A549 (cell line): ENCODE data around the gene DBT. TPM values are rescaled to one million over a fixed set of nuclear protein-coding genes. Genes with fewer than 3 reads are reported as not detected.

Experiments used
- ATAC-seq, 2 experiments: fragments of 200-7000 bp in 1 of 2; fragments of >200 bp in 1 of 2; cut with Nextera tagmentation in 1 of 2; cut with Tn5 transposase in 1 of 2; 3 replicates each; pipeline versions ENCODE4 v1.8.0 to v1.9.1; 2018 to 2020; ENCODE audit warnings: mild to moderate bottlenecking in 1 of 2, moderate library complexity in 1 of 2
- CTCF ChIA-PET: fragments of 300-600 bp; sonication (Branson Sonifier 250); formaldehyde crosslinking; extraction: SDS; loops from one replicate; lab custom pipeline; 2021; ENCODE audit warnings: antibody characterized with exemption, inconsistent platforms; lab: Yijun Ruan, JAX
- POLR2A ChIA-PET: fragments of 350-600 bp; formaldehyde crosslinking; extraction: SDS; loops from one replicate; lab custom pipeline; 2021; ENCODE audit warnings: antibody characterized with exemption, inconsistent platforms; lab: Yijun Ruan, JAX
- DNase-seq, 2 experiments: peaks; one replicate each; pipeline versions ENCODE4 v3.0.0 to v3.0.0-alpha.2; 2011 to 2016; ENCODE audit warnings: low read depth in 1 of 2, low spot score in 1 of 2
- FAIRE-seq: peaks from 2 replicates; lab custom pipeline; 2011; peaks lifted over from hg19 to GRCh38; lab: Jason Lieb, UNC
- H3K27ac ChIP-seq, 2 experiments: fragments of >200 bp; sonication (Bioruptor Twin); formaldehyde crosslinking; 3 replicates each; pipeline ENCODE4 v1.5.1; 2016 to 2017
- H3K4me1 ChIP-seq: fragments of >200 bp; sonication (Bioruptor Twin); formaldehyde crosslinking; 3 replicates; pipeline ENCODE4 v1.6.1; 2016
- H3K4me2 ChIP-seq: fragments of >200 bp; sonication (Bioruptor Twin); formaldehyde crosslinking; 3 replicates; pipeline ENCODE4 v1.6.1; 2016
- H3K4me3 ChIP-seq: fragments of >200 bp; sonication (Bioruptor Twin); formaldehyde crosslinking; 3 replicates; pipeline ENCODE4 v1.5.1; 2016
- H3K9me3 ChIP-seq: fragments of >200 bp; sonication (Bioruptor Twin); formaldehyde crosslinking; 3 replicates; pipeline ENCODE4 v1.6.1; 2016
- ATOH8 ChIP-seq: fragments of 250-450 bp; sonication (Bioruptor Pico); IDR thresholded peaks from 2 replicates; pipeline ENCODE4 v1.5.0; 2020; ENCODE audit warnings: low read depth, mild to moderate bottlenecking, moderate library complexity
- BCL3 ChIP-seq: fragments of >200 bp; sonication (Bioruptor Twin); formaldehyde crosslinking; IDR thresholded peaks from 3 replicates; pipeline ENCODE4 v1.6.1; 2016
- BHLHE40 ChIP-seq: IDR thresholded peaks from 2 replicates; pipeline ENCODE4 v1.6.1; 2012; ENCODE audit warnings: low read depth, low read length, inconsistent platforms
- CBX2 ChIP-seq: fragments of 200-600 bp; sonication (generic); IDR thresholded peaks from 2 replicates; pipeline ENCODE4 v1.6.1; 2016; ENCODE audit warnings: low read depth, mild to moderate bottlenecking, borderline replicate concordance
- E2F6 ChIP-seq: IDR thresholded peaks from 2 replicates; pipeline ENCODE4 v1.6.1; 2012; ENCODE audit warnings: low read depth, borderline replicate concordance
- EHMT2 ChIP-seq: fragments of 200-600 bp; sonication (generic); IDR thresholded peaks from 2 replicates; pipeline ENCODE4 v1.6.1; 2016; ENCODE audit warnings: antibody characterized with exemption, low read depth, mild to moderate bottlenecking, moderate library complexity
- ELK1 ChIP-seq: fragments of 150-350 bp; IDR thresholded peaks from 2 replicates; pipeline ENCODE4 v1.6.1; 2014; ENCODE audit warnings: low read depth, mild to moderate bottlenecking, low read length
- EP300 ChIP-seq, 2 experiments: fragments of >200 bp; sonication (Bioruptor Twin); formaldehyde crosslinking; IDR thresholded peaks; 2 replicates in 1 of 2; 3 replicates in 1 of 2; pipeline ENCODE4 v1.6.1; 2016 to 2017
- FOSL2 ChIP-seq, 2 experiments: fragments of 450-650 bp in 1 of 2; fragments of >200 bp in 1 of 2; sonication (Bioruptor Twin) in 1 of 2; formaldehyde crosslinking; IDR thresholded peaks; 2 replicates each; pipeline versions ENCODE4 v1.5.0 to v1.6.1; 2016 to 2020; ENCODE audit warnings: mild to moderate bottlenecking in 1 of 2, moderate library complexity in 1 of 2
- FOXS1 ChIP-seq: fragments of 250-450 bp; sonication (Bioruptor Pico); IDR thresholded peaks from 2 replicates; pipeline ENCODE4 v1.5.0; 2020; ENCODE audit warnings: mild to moderate bottlenecking, moderate library complexity
- GATA3 ChIP-seq: IDR thresholded peaks from 2 replicates; pipeline ENCODE4 v1.6.1; 2012; ENCODE audit warnings: borderline replicate concordance
- HOXB13 ChIP-seq: fragments of 250-450 bp; sonication (Bioruptor Pico); IDR thresholded peaks from 2 replicates; pipeline ENCODE4 v1.5.0; 2020; ENCODE audit warnings: low read depth, mild to moderate bottlenecking, moderate library complexity
- HOXB5 ChIP-seq: fragments of 250-450 bp; sonication (Bioruptor Pico); IDR thresholded peaks from 2 replicates; pipeline ENCODE4 v1.5.0; 2020; ENCODE audit warnings: mild to moderate bottlenecking, moderate library complexity
- JUN ChIP-seq, 2 experiments: fragments of >200 bp; sonication (Bioruptor Twin); formaldehyde crosslinking; IDR thresholded peaks; 2 replicates in 1 of 2; 3 replicates in 1 of 2; pipeline ENCODE4 v1.6.1; 2016 to 2017
- JUNB ChIP-seq: fragments of >200 bp; sonication (Bioruptor Twin); formaldehyde crosslinking; IDR thresholded peaks from 2 replicates; pipeline ENCODE4 v1.6.1; 2016
- KDM1A ChIP-seq: fragments of 200-600 bp; sonication (generic); IDR thresholded peaks from 2 replicates; pipeline ENCODE4 v1.6.1; 2016; ENCODE audit warnings: low read depth, mild to moderate bottlenecking
- PBX3 ChIP-seq: IDR thresholded peaks from 2 replicates; pipeline ENCODE4 v1.6.1; 2012
- RCOR1 ChIP-seq: fragments of 150-350 bp; IDR thresholded peaks from 2 replicates; pipeline ENCODE4 v1.6.1; 2014; ENCODE audit warnings: antibody characterized with exemption, low read length, low read depth
- RFX5 ChIP-seq: fragments of 450-650 bp; IDR thresholded peaks from 2 replicates; pipeline ENCODE4 v1.7.1; 2014; ENCODE audit warnings: antibody characterized with exemption, mild to moderate bottlenecking, moderate library complexity
- SREBF2 ChIP-seq: fragments of 450-650 bp; IDR thresholded peaks from 2 replicates; pipeline ENCODE4 v1.6.1; 2014; ENCODE audit warnings: mild to moderate bottlenecking, moderate library complexity
- ZC3H11A ChIP-seq: fragments of 450-650 bp; IDR thresholded peaks from 2 replicates; pipeline ENCODE4 v1.6.1; 2014; ENCODE audit warnings: antibody characterized with exemption, mild to moderate bottlenecking
- ZFP36 ChIP-seq: fragments of 450-650 bp; IDR thresholded peaks from 2 replicates; pipeline ENCODE4 v1.6.1; 2014; ENCODE audit warnings: borderline replicate concordance; ENCODE audit not compliant: partially characterized antibody
- ZNF302 ChIP-seq: fragments of 250-450 bp; sonication (Bioruptor Pico); IDR thresholded peaks from 2 replicates; pipeline ENCODE4 v1.9.0; 2021; ENCODE audit warnings: inconsistent platforms, mild to moderate bottlenecking, moderate library complexity
- ZSCAN20 ChIP-seq: fragments of 250-450 bp; sonication (Bioruptor Pico); IDR thresholded peaks from 2 replicates; pipeline ENCODE4 v1.8.0; 2022; ENCODE audit warnings: mild to moderate bottlenecking, moderate library complexity
- WGBS: methylation state at CpG from one replicate; pipeline ENCODE4 v1.1.6; 2017; ENCODE audit errors: missing lambda C conversion rate; 5-methylcytosine and 5-hydroxymethylcytosine counted together
- polyA plus RNA-seq, 4 experiments: library from polyadenylated mRNA; depleted of rRNA in 3 of 4; stranded (reverse); fragments of >200 nt; fragmentation: RNase III in 1 of 4; extraction: RNeasy Plus Mini Kit Qiagen cat#74134 plus additional on column Dnase treatment in 1 of 4; gene quantifications; 2 replicates in 3 of 4; 3 replicates in 1 of 4; pipeline ENCODE4 v1.2.3, GENCODE V29; 2011 to 2017

DBT gene
- polyA plus RNA-seq, 2 of the 4 experiments (the other 2 are of a cell fraction) = 3.6 to 8.7 TPM

- CTCF ChIA-PET = interaction anchor here (1.0 kb wide), 1 partner anchor 104 kb away, joined by 3 read pairs; no protein-coding TSS in a partner anchor
- peak; percentile 7 to 17; a peak in 1 of 6 replicates for ATAC-seq
Observed at GRCh38 chr1:100249155-100249536, 488 bp downstream of the DBT start.

GRCh38 chr1:100246738-100247137, 2.9 kb downstream of the DBT start:
- CTCF ChIA-PET = no interaction called here
- Histone ChIP-seq H3K4me3 (no peak overlapping the region), H3K27ac (no peak overlapping the region), H3K9me3 (no peaks in the 10 kb centered on the region), H3K4me2 (no peak overlapping the region), H3K4me1 (peaks cover 8% of the 10 kb centered on the region; the same call in 1 of the 3 replicates)
- TF ChIP-seq JUN (IDR thresholded peaks at IDR 0.05) = no peak
- TF ChIP-seq BHLHE40 = no peak
- no peak for TF ChIP-seq EP300 (IDR thresholded peaks at IDR 0.05)
- no peak for TF ChIP-seq ATOH8
- TF ChIP-seq FOXS1 (CRISPR knock-in tag) = no peak
- TF ChIP-seq BCL3 = no peak
- TF ChIP-seq ZSCAN20 (CRISPR knock-in tag) = no peak
- TF ChIP-seq E2F6 = no peak
- FAIRE-seq (no peak), ATAC-seq (no peak), DNase-seq (no peak)
- WGBS = 70% methylated on average over 4 of the region's 4 CpGs
- POLR2A ChIA-PET = no interaction called here

More at GRCh38 chr1:100249155-100249536, 488 bp downstream of the DBT start:
- Histone ChIP-seq H3K4me3 (peak overlapping the region; percentile 93), H3K27ac (peak overlapping the region; percentile 73 to 93), H3K4me1 (peaks cover 8% of the 10 kb centered on the region; the same call in 1 of the 3 replicates), H3K4me2 (peak overlapping the region; percentile 78), H3K9me3 (no peaks in the 10 kb centered on the region)
- DNase-seq (no peak), FAIRE-seq (no peak)
- 3% methylated on average over 12 of the region's 12 CpGs for WGBS
- POLR2A ChIA-PET = interaction anchor here (1.0 to 2.0 kb wide), 5 partner anchors 13 to 210 kb away, joined by 4 to 18 read pairs (median 5); partner anchors contain the start of genes RTCA, SASS6 and TRMT13
- TF ChIP-seq HOXB13 (CRISPR knock-in tag) (no peak), GATA3 (no peak), KDM1A (no peak), JUNB (no peak)

- ATAC-seq (no peak), DNase-seq (no peak)
- Histone ChIP-seq H3K4me3 (no peak overlapping the region), H3K27ac (no peak overlapping the region), H3K4me2 (no peak overlapping the region), H3K9me3 (no peaks in the 10 kb centered on the region), H3K4me1 (no peaks in the 10 kb centered on the region)
- ChIA-PET POLR2A (no interaction called here), CTCF (no interaction called here)
- WGBS = 96% methylated on average over 4 of the region's 4 CpGs
- no peak for TF ChIP-seq SREBF2
- no peak for TF ChIP-seq FOSL2 (IDR thresholded peaks at IDR 0.05)
- no peak for TF ChIP-seq FOSL2 (CRISPR knock-in tag; IDR thresholded peaks at IDR 0.05)
- TF ChIP-seq ZNF302 (CRISPR knock-in tag) = no peak
- no peak for TF ChIP-seq HOXB5 (CRISPR knock-in tag)
- no peak for TF ChIP-seq EP300 (IDR thresholded peaks at IDR 0.05)
- no peak for TF ChIP-seq BHLHE40
- no peak for TF ChIP-seq RCOR1
- no peak for TF ChIP-seq ZFP36
- TF ChIP-seq ELK1 = no peak
- TF ChIP-seq PBX3 = no peak
- TF ChIP-seq EHMT2 = no peak
- no peak for TF ChIP-seq ZC3H11A
- TF ChIP-seq BCL3 = no peak
- TF ChIP-seq CBX2 = no peak
- TF ChIP-seq RFX5 = no peak
- TF ChIP-seq, all 56 proteins: peak for 0
- FAIRE-seq = no peak
Observed at GRCh38 chr1:100240631-100241030, 9.0 kb downstream of the DBT start.
